Measurements from ENCODE around the gene RPL13. TPM values are rescaled to one million over a fixed set of nuclear protein-coding genes. Genes with fewer than 3 reads are reported as not detected.

Gene RPL13
- total RNA-seq, 3 donors from 2014 or later (not counting 1 experiment from before 2014, with no cell fraction given) = 1,286 to 1,549 (median 1,294) TPM

DNA sequence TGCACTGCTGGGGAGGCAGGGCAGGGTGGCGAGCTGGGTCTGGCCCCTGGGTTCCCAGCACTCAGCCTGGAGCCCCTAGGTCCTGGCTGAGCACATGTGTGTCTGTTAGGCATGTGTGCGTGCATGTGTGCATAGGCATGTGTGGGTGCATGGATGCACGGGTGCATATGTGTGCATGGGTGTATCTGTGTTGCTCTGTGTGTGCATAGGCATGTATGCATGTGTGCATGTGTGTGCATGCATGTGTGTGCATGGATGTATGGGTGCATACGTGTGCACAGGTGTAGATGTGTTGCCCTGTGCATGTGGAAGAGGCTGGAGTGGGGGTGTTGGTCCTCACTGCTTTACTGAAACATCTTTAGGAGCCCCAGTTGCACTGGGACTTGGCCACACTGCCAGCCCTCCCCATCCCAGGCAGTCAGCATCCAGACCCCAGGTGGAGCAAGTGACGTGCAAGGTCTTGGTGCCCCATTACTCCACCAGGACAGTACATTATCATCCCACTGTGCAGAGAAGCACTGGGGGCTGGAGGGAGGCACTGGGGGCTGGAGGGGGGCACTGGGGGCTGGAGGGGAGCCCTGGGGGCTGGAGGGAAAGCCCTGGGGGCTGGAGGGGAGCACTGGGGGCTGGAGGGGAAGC, 42.6 kb downstream of the RPL13 start:
- H3K9me3 Mint-ChIP-seq = no peaks in the 10 kb centered on the region

GRCh38 chr16:89604764-89605163, 44.3 kb downstream of the RPL13 start:
- Histone ChIP-seq H3K9me3 (ENCODE audit: control insufficient read depth, insufficient read depth, low read length) (no peaks in the 10 kb centered on the region), H3K4me3 (ENCODE audit: low read length) (no peak overlapping the region), H3K4me1 (ENCODE audit: control insufficient read depth, insufficient read depth, low read length) (peaks cover 16% of the 10 kb centered on the region), H3K27me3 (ENCODE audit: control insufficient read depth, insufficient read depth, low read length) (no peaks in the 10 kb centered on the region), H3K27ac (ENCODE audit: low read length) (no peak overlapping the region), H3K36me3 (ENCODE audit: control insufficient read depth, insufficient read depth, low read length) (no peaks in the 10 kb centered on the region)
- Mint-ChIP-seq H3K27ac (no peak overlapping the region), H3K9me3 (no peaks in the 10 kb centered on the region), H3K4me1 (peaks cover 7 to 15% of the 10 kb centered on the region in 2 donors), H3K4me3 (no peak overlapping the region), H3K27me3 (ENCODE audit: low read depth in 2 of 2) (no peaks in the 10 kb centered on the region), H3K36me3 (no peaks in the 10 kb centered on the region)
- TF ChIP-seq, protein P1, sequence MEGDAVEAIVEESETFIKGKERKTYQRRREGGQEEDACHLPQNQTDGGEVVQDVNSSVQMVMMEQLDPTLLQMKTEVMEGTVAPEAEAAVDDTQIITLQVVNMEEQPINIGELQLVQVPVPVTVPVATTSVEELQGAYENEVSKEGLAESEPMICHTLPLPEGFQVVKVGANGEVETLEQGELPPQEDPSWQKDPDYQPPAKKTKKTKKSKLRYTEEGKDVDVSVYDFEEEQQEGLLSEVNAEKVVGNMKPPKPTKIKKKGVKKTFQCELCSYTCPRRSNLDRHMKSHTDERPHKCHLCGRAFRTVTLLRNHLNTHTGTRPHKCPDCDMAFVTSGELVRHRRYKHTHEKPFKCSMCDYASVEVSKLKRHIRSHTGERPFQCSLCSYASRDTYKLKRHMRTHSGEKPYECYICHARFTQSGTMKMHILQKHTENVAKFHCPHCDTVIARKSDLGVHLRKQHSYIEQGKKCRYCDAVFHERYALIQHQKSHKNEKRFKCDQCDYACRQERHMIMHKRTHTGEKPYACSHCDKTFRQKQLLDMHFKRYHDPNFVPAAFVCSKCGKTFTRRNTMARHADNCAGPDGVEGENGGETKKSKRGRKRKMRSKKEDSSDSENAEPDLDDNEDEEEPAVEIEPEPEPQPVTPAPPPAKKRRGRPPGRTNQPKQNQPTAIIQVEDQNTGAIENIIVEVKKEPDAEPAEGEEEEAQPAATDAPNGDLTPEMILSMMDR (IDR thresholded peaks at IDR 0.05) = no peak
- WGBS (ENCODE audit: insufficient coverage) = 92% methylated on average over 16 of the region's 16 CpGs
- no peak for DNase-seq
- no peak for ATAC-seq
- intact Hi-C loops (cut with micrococcal nuclease) = no loop called here

More for the DNA sequence above, 42.6 kb downstream of the RPL13 start:
- no peaks in the 10 kb centered on the region for H3K9me3 ChIP-seq (ENCODE audit: control insufficient read depth, insufficient read depth, low read length)
- Mint-ChIP-seq H3K27ac (peak overlapping the region in 1 of 2 donors; percentile 73), H3K4me3 (no peak overlapping the region), H3K4me1 (peaks cover 7 to 15% of the 10 kb centered on the region in 2 donors), H3K27me3 (ENCODE audit: low read depth in 2 of 2) (no peaks in the 10 kb centered on the region), H3K36me3 (no peaks in the 10 kb centered on the region)
- no peaks in the 10 kb centered on the region for H3K36me3 ChIP-seq (ENCODE audit: control insufficient read depth, insufficient read depth, low read length)
- 67% methylated on average over 5 of the region's 5 CpGs for WGBS (ENCODE audit: insufficient coverage)
- no peaks in the 10 kb centered on the region for H3K27me3 ChIP-seq (ENCODE audit: control insufficient read depth, insufficient read depth, low read length)
- TF ChIP-seq, protein P1 (IDR thresholded peaks at IDR 0.05) = no peak
- no peak for ATAC-seq
- intact Hi-C loops (cut with micrococcal nuclease) = no loop called here
- no peak for DNase-seq
- H3K27ac ChIP-seq (ENCODE audit: low read length) = no peak overlapping the region
- H3K4me3 ChIP-seq (ENCODE audit: low read length) = no peak overlapping the region
- H3K4me1 ChIP-seq (ENCODE audit: control insufficient read depth, insufficient read depth, low read length) = peaks cover 16% of the 10 kb centered on the region

DNA sequence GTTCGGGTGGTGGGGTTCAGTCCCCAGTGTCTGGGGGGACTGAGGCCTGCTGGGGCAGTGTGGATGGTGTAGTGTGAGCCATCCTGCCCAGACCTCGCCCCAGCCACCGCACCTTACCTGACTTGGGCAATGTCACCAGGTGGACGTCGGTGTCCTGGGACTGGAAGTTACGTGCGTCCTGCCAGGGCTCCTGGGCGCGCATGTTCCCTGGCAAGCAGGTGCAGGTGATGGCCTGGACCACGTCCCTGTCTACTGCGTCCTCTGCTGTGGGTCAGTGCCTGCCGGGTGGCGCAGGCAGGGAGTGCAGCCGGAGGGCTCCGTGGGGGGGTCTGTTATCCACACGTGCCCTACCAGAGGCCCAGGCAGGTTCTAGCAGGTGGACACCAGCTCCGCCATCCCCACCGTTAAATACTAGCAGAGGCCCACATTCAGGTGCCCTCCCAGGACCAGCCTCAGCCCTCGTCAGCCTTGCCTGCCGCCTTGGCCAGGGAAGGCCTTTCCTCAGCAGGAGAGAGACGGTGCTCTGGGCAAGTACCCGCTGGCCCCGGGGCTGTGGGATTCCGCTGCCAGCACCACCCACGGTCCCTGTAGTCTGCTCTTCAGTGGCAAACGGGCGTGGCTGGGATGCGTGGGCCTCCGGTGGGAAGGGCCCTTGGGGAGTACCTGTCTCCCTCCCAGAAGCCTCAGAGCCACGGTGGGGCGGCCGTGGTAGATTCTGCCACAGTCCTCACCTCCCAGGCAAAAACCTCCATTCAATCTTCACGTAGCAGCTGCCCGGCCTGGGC, 44.9 kb downstream of the RPL13 start:
- Mint-ChIP-seq H3K27ac (no peak overlapping the region), H3K4me3 (no peak overlapping the region), H3K4me1 (peaks cover 7 to 15% of the 10 kb centered on the region in 2 donors), H3K36me3 (no peaks in the 10 kb centered on the region), H3K27me3 (ENCODE audit: low read depth in 2 of 2) (peaks cover 0 to 1% of the 10 kb centered on the region in 2 donors), H3K9me3 (no peaks in the 10 kb centered on the region)
- Histone ChIP-seq H3K36me3 (ENCODE audit: control insufficient read depth, insufficient read depth, low read length) (no peaks in the 10 kb centered on the region), H3K4me1 (ENCODE audit: control insufficient read depth, insufficient read depth, low read length) (peaks cover 16% of the 10 kb centered on the region), H3K9me3 (ENCODE audit: control insufficient read depth, insufficient read depth, low read length) (no peaks in the 10 kb centered on the region), H3K4me3 (ENCODE audit: low read length) (no peak overlapping the region), H3K27ac (ENCODE audit: low read length) (no peak overlapping the region), H3K27me3 (ENCODE audit: control insufficient read depth, insufficient read depth, low read length) (no peaks in the 10 kb centered on the region)
- TF ChIP-seq, protein P1 (IDR thresholded peaks at IDR 0.05) = no peak
- intact Hi-C loops (cut with micrococcal nuclease) = no loop called here
- WGBS (ENCODE audit: insufficient coverage) = 92% methylated on average over 33 of the region's 34 CpGs
- ATAC-seq (no peak), DNase-seq (no peak)

Measured in natural killer cell (primary cell).